A673 (cell line): Measurements from ENCODE around the gene EPM2AIP1.

ENCODE experiments used
- CTCF ChIP-seq: fragments of 300-800, 200-600 bp; sonication (generic); conservative IDR thresholded peaks from 2 replicates; pipeline ENCODE4 v1.5.1; 2017; ENCODE audit warnings: low read depth, mild to moderate bottlenecking, antibody characterized with exemption, low read length, moderate library complexity, mixed read lengths
- EZH2 ChIP-seq: fragments of 200-600 bp; sonication (generic); IDR thresholded peaks from 2 replicates; pipeline ENCODE4 v1.6.1; 2017; ENCODE audit warnings: borderline replicate concordance, low read depth, mild to moderate bottlenecking, mixed read lengths, antibody characterized with exemption, low read length; ENCODE audit not compliant: poor library complexity, severe bottlenecking

- TF ChIP-seq CTCF: peak; percentile 49
- no peak for TF ChIP-seq EZH2
Observed at GRCh38 chr3:37024092-37024491, 31.2 kb upstream of the EPM2AIP1 start.
